ENCODE data around the gene HOXC4. TPM values are rescaled to one million over a fixed set of nuclear protein-coding genes. Genes with fewer than 3 reads are reported as not detected.

Gene HOXC4
- total RNA-seq, 1 experiment from 2014 or later, result 4.1 TPM

GRCh38 chr12:54022960-54023884 lies 30.4 kb upstream of the HOXC4 start:
- H3K4me1 ChIP-seq, result peaks cover 9% of the 10 kb centered on the region
- H3K27me3 ChIP-seq (replicated peaks; ENCODE audit: control insufficient read depth, insufficient read depth, low read length), result no peaks in the 10 kb centered on the region
- intact Hi-C loops (cut with micrococcal nuclease; ENCODE audit: unreplicated experiment), result no loop called here
- Mint-ChIP-seq H3K9me3 (ENCODE audit: unreplicated experiment) (no peaks in the 10 kb centered on the region), H3K36me3 (ENCODE audit: insufficient read depth, unreplicated experiment) (peaks cover 6% of the 10 kb centered on the region), H3K4me3 (ENCODE audit: unreplicated experiment) (no peak overlapping the region), H3K27ac (ENCODE audit: unreplicated experiment) (no peak overlapping the region), H3K27me3 (ENCODE audit: insufficient read depth, unreplicated experiment) (no peaks in the 10 kb centered on the region), H3K4me1 (ENCODE audit: low read depth, unreplicated experiment) (peaks cover 26% of the 10 kb centered on the region)
- ChIA-PET CTCF (interaction anchor here (0.9 to 1.4 kb wide), 2 partner anchors 9 to 178 kb away, joined by 4 to 6 read pairs; partner anchors contain the start of gene HOXC5), POLR2A (interaction anchor here (0.5 to 1.0 kb wide), 2 partner anchors 12 to 179 kb away, joined by 4 to 15 read pairs; no protein-coding TSS in a partner anchor)
- TF ChIP-seq CTCF (IDR thresholded peaks at IDR 0.05; ENCODE audit: insufficient read depth in 1 of 2, low read depth in 1 of 2, low read length in 1 of 2, severe bottlenecking in 1 of 2, unreplicated experiment in 1 of 2), result no peak
- DNase-seq, result no peak
- no peaks in the 10 kb centered on the region for H3K36me3 ChIP-seq (ENCODE audit: control insufficient read depth, insufficient read depth, low read length)
- no peak overlapping the region for H3K4me3 ChIP-seq (ENCODE audit: low read depth, low read length)
- H3K9me3 ChIP-seq, result no peaks in the 10 kb centered on the region
- no TSS peak for BruUV-seq (replicated peaks)

- no TSS peak for BruUV-seq (replicated peaks)
- Histone ChIP-seq H3K9me3 (no peaks in the 10 kb centered on the region), H3K27me3 (replicated peaks; ENCODE audit: control insufficient read depth, insufficient read depth, low read length) (no peaks in the 10 kb centered on the region), H3K4me1 (0 out of 2 replicates have a peak, but pooled peaks cover 4% of the 10 kb centered on the region), H3K36me3 (ENCODE audit: control insufficient read depth, insufficient read depth, low read length) (no peaks in the 10 kb centered on the region), H3K4me3 (ENCODE audit: low read depth, low read length) (no peak overlapping the region)
- no peaks in the 10 kb centered on the region for H3K9me3 Mint-ChIP-seq (ENCODE audit: unreplicated experiment)
- H3K36me3 Mint-ChIP-seq (ENCODE audit: insufficient read depth, unreplicated experiment), result peaks cover 13% of the 10 kb centered on the region
- no peaks in the 10 kb centered on the region for H3K27me3 Mint-ChIP-seq (ENCODE audit: insufficient read depth, unreplicated experiment)
- no peak for TF ChIP-seq CTCF (IDR thresholded peaks at IDR 0.05; ENCODE audit: insufficient read depth in 1 of 2, low read depth in 1 of 2, low read length in 1 of 2, severe bottlenecking in 1 of 2, unreplicated experiment in 1 of 2)
- CTCF ChIA-PET, result interaction anchor here (0.9 to 1.4 kb wide), 2 partner anchors 8 to 177 kb away, joined by 4 to 6 read pairs; partner anchors contain the start of gene HOXC5
- peaks cover 26% of the 10 kb centered on the region for H3K4me1 Mint-ChIP-seq (ENCODE audit: low read depth, unreplicated experiment)
- no peak for DNase-seq
- intact Hi-C loops (cut with micrococcal nuclease; ENCODE audit: unreplicated experiment), result no loop called here
- H3K4me3 Mint-ChIP-seq (ENCODE audit: unreplicated experiment), result no peak overlapping the region
- H3K27ac Mint-ChIP-seq (ENCODE audit: unreplicated experiment), result no peak overlapping the region
- POLR2A ChIA-PET, result no interaction called here
Measured at GRCh38 chr12:54024127-54024526, 29.5 kb upstream of the HOXC4 start.

- H3K36me3 ChIP-seq (ENCODE audit: control insufficient read depth, insufficient read depth, low read length), result no peaks in the 10 kb centered on the region; the same call in 1 of the 2 replicates
- Mint-ChIP-seq H3K4me1 (ENCODE audit: low read depth, unreplicated experiment) (peaks cover 24% of the 10 kb centered on the region), H3K36me3 (ENCODE audit: insufficient read depth, unreplicated experiment) (peaks cover 12% of the 10 kb centered on the region), H3K27ac (ENCODE audit: unreplicated experiment) (no peak overlapping the region), H3K9me3 (ENCODE audit: unreplicated experiment) (no peaks in the 10 kb centered on the region), H3K4me3 (ENCODE audit: unreplicated experiment) (no peak overlapping the region), H3K27me3 (ENCODE audit: insufficient read depth, unreplicated experiment) (no peaks in the 10 kb centered on the region)
- no peaks in the 10 kb centered on the region for H3K4me1 ChIP-seq
- TF ChIP-seq CTCF (IDR thresholded peaks at IDR 0.05; ENCODE audit: insufficient read depth in 1 of 2, low read depth in 1 of 2, low read length in 1 of 2, severe bottlenecking in 1 of 2, unreplicated experiment in 1 of 2), result no peak
- DNase-seq, result no peak
- H3K9me3 ChIP-seq, result no peaks in the 10 kb centered on the region
- no TSS peak for BruUV-seq (replicated peaks)
- no peak overlapping the region for H3K4me3 ChIP-seq (ENCODE audit: low read depth, low read length)
- intact Hi-C loops (cut with micrococcal nuclease; ENCODE audit: unreplicated experiment), result no loop called here
- H3K27me3 ChIP-seq (replicated peaks; ENCODE audit: control insufficient read depth, insufficient read depth, low read length), result no peaks in the 10 kb centered on the region
- CTCF ChIA-PET, result interaction anchor here (0.6 to 0.9 kb wide), 2 partner anchors 8 to 366 kb away, joined by 4 to 5 read pairs; partner anchors contain the start of gene HOXC5
- POLR2A ChIA-PET, result no interaction called here
Measured at GRCh38 chr12:54024581-54025305, 28.9 kb upstream of the HOXC4 start.
